Neuronal stem cell (in vitro differentiated cells): Measurements from ENCODE around the gene CLDN14.
A peak's percentile ranks its signal among the peaks of the same experiment; 100 is the strongest.

ENCODE experiments used
- DNase-seq: peaks from one replicate; pipeline ENCODE4 v3.0.0-alpha.2; 2013; ENCODE audit warnings: low spot score
- H2AFZ ChIP-seq: one replicate; pipeline ENCODE4 v1.6.1; 2013; ENCODE audit warnings: mild to moderate bottlenecking, low read length, inconsistent platforms
- H2AK5ac ChIP-seq: 2 replicates; pipeline ENCODE4 v1.6.1; 2013; ENCODE audit warnings: low read depth, mild to moderate bottlenecking, inconsistent platforms, low read length, moderate library complexity, mixed read lengths
- H2BK120ac ChIP-seq: 2 replicates; pipeline ENCODE4 v1.6.1; 2013; ENCODE audit warnings: low read depth, mild to moderate bottlenecking, inconsistent platforms, low read length, moderate library complexity, mixed read lengths
- H2BK12ac ChIP-seq: one replicate; pipeline ENCODE4 v1.6.1; 2013; ENCODE audit warnings: low read length, inconsistent platforms
- H2BK15ac ChIP-seq: 2 replicates; pipeline ENCODE4 v1.6.1; 2013; ENCODE audit warnings: mild to moderate bottlenecking, low read length, inconsistent platforms, mixed read lengths
- H2BK5ac ChIP-seq: one replicate; pipeline ENCODE4 v1.6.1; 2013; ENCODE audit warnings: inconsistent platforms, mild to moderate bottlenecking, low read length, moderate library complexity
- H3K14ac ChIP-seq: one replicate; pipeline ENCODE4 v1.6.1; 2013; ENCODE audit warnings: low read length, inconsistent platforms
- H3K18ac ChIP-seq: 2 replicates; pipeline ENCODE4 v1.6.1; 2013; ENCODE audit warnings: low read length, inconsistent platforms
- H3K23ac ChIP-seq: 2 replicates; pipeline ENCODE4 v1.6.1; 2013; ENCODE audit warnings: low read depth, mild to moderate bottlenecking, mixed read lengths, low read length, inconsistent platforms; ENCODE audit not compliant: poor library complexity
- H3K27ac ChIP-seq: replicated peaks from 3 replicates; pipeline ENCODE4 v1.5.1; 2013; ENCODE audit warnings: low read length, inconsistent platforms
- H3K27me3 ChIP-seq, 3 experiments: 2 replicates each; pipeline ENCODE4 v1.6.1; 2013; ENCODE audit warnings: low read length in 3 of 3, mild to moderate bottlenecking in 2 of 3, inconsistent platforms in 1 of 3, low read depth in 1 of 3, mixed read lengths in 1 of 3, moderate library complexity in 1 of 3; ENCODE audit not compliant: control insufficient read depth in 3 of 3, insufficient read depth in 3 of 3
- H3K36me3 ChIP-seq, 2 donors: replicated peaks in 1 of 2; 2 replicates each; pipeline ENCODE4 v1.6.1; 2013; ENCODE audit warnings: low read length in 2 of 2; ENCODE audit not compliant: control insufficient read depth in 2 of 2, insufficient read depth in 2 of 2
- H3K4ac ChIP-seq: 2 replicates; pipeline ENCODE4 v1.6.1; 2013; ENCODE audit warnings: inconsistent platforms, mild to moderate bottlenecking, low read length, moderate library complexity
- H3K4me1 ChIP-seq, 2 donors: 1 replicate in 1 of 2; 2 replicates in 1 of 2; pipeline ENCODE4 v1.6.1; 2013; ENCODE audit warnings: low read length in 2 of 2, low read depth in 1 of 2; ENCODE audit not compliant: control insufficient read depth in 2 of 2, insufficient read depth in 1 of 2
- H3K4me2 ChIP-seq: one replicate; pipeline ENCODE4 v1.6.1; 2013; ENCODE audit warnings: mild to moderate bottlenecking, low read length, inconsistent platforms; ENCODE audit not compliant: insufficient read depth, poor library complexity, severe bottlenecking
- H3K4me3 ChIP-seq, 2 donors: 2 replicates each; pipeline ENCODE4 v1.5.1; 2013; ENCODE audit warnings: low read length in 2 of 2, mild to moderate bottlenecking in 2 of 2, inconsistent platforms in 1 of 2, moderate library complexity in 1 of 2
- H3K79me1 ChIP-seq: one replicate; pipeline ENCODE4 v1.6.1; 2013; ENCODE audit warnings: low read depth, mild to moderate bottlenecking, inconsistent platforms, low read length, moderate library complexity
- H3K9ac ChIP-seq: one replicate; pipeline ENCODE4 v1.6.1; 2013; ENCODE audit warnings: mild to moderate bottlenecking, low read depth, low read length, inconsistent platforms; ENCODE audit not compliant: poor library complexity
- H3K9me3 ChIP-seq, 2 donors: replicated peaks in 1 of 2; 2 replicates each; pipeline versions ENCODE3 to v1.6.1; 2013; ENCODE audit warnings: low read length in 2 of 2, mild to moderate bottlenecking in 2 of 2, inconsistent platforms in 1 of 2, low read depth in 1 of 2, mixed read lengths in 1 of 2, moderate library complexity in 1 of 2; ENCODE audit not compliant: control insufficient read depth in 2 of 2, insufficient read depth in 1 of 2
- H4K8ac ChIP-seq: one replicate; pipeline ENCODE4 v1.6.1; 2013; ENCODE audit warnings: low read depth, mild to moderate bottlenecking, inconsistent platforms, low read length, moderate library complexity
- H4K91ac ChIP-seq: one replicate; pipeline ENCODE4 v1.6.1; 2013; ENCODE audit warnings: low read length, low read depth, mild to moderate bottlenecking, inconsistent platforms; ENCODE audit not compliant: poor library complexity
- WGBS, 2 donors: extraction: QIAGEN DNeasy Blood & Tissue Kit; methylation state at CpG; one replicate each; pipeline ENCODE4 v1.1.7; 2013; ENCODE audit warnings: missing lambda C conversion rate in 2 of 2, mixed read lengths in 1 of 2; ENCODE audit not compliant: insufficient read length in 2 of 2, insufficient replicate concordance in 1 of 2; ENCODE audit errors: extremely low coverage in 2 of 2; 5-methylcytosine and 5-hydroxymethylcytosine counted together

CLDN14 gene

DNA sequence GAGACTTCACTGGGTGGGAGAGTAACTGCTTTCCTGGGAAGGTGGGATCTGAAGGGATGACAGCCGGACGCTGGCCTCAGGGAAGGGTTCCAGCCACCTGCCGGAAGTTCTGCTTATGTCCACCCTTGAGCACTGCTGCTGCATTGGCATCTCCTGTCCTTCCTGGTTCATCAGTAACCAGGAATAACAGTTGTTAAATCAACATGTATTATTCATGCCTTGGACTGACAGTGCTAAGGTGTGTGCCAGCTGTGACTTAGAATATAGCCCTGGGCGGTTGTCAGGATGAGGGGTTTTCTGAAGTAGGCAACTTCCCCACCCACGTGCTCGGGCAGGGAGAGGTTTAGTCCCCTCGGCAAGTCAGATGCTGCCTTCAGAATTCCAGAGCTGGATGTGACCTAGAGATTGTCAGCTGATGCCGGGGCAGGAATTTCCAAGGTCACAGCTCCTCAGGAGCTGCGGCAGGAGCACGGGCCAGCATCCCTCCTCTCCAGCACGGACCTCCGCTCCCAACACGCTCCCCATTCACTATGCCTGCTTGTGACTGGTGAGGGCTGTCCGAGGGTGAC lies 17.9 kb downstream of the CLDN14 start:
- DNase-seq, result no peak
- no peak overlapping the region for H2BK5ac ChIP-seq
- H4K8ac ChIP-seq, result no peak overlapping the region
- H3K14ac ChIP-seq, result no peak overlapping the region
- H3K4ac ChIP-seq, result no peak overlapping the region
- H2BK15ac ChIP-seq, result no peak overlapping the region
- H2AK5ac ChIP-seq, result no peak overlapping the region
- no peak overlapping the region for H2BK12ac ChIP-seq
- H3K9me3 ChIP-seq, result no peaks in the 10 kb centered on the region
- H3K36me3 ChIP-seq, result no peaks in the 10 kb centered on the region
- H3K9ac ChIP-seq, result no peak overlapping the region
- H3K4me3 ChIP-seq, result no peak overlapping the region
- no CpG with 5 or more reads among the region's 14 CpGs for WGBS, 2 donors
- no peak overlapping the region for H3K23ac ChIP-seq
- peaks cover 0 to 3% of the 10 kb centered on the region in 2 donors for H3K4me1 ChIP-seq
- H2BK120ac ChIP-seq, result no peak overlapping the region
- H3K4me2 ChIP-seq, result no peak overlapping the region
- no peak overlapping the region for H3K18ac ChIP-seq
- H3K27me3 ChIP-seq, result peaks cover 0 to 22% (median 0%) of the 10 kb centered on the region in 3 experiments
- H4K91ac ChIP-seq, result no peak overlapping the region
- H2AFZ ChIP-seq, result no peak overlapping the region
- H3K27ac ChIP-seq, result no peak overlapping the region
- H3K79me1 ChIP-seq, result no peaks in the 10 kb centered on the region

DNA sequence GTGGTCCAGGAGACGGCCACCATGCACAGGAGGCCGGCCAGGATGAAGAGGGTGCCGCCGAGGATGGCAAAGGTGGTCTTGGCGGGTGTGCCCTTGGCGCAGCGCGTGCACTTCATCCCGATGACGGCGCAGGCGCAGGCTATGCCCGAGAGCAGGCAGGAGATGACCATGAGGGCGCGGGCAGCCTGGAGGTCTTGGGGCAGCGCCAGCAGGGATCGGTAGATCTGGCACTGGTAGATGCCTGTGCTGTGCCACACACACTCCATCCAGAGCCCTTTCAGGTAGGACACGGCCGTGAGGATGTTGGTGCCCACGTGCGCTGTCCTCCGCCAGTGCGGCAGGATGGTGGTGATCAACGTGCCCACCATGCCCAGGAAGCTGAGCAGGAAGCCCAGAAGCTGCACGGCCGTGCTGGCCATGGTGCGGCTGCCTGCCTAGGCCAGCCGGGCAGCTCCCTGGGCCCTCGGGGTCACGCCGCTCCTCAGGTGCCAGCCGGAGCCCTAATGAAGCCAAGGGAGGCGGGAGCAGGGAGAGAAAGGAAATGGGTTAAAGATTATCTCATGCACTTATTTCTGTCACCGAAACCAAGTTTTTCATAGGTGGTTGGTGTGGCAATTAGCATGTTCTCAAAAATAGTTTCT lies 18.5 kb downstream of the CLDN14 start:
- no peak overlapping the region for H2AFZ ChIP-seq
- H3K27ac ChIP-seq, result no peak overlapping the region
- peak overlapping the region; percentile 65 for H3K14ac ChIP-seq
- no peak overlapping the region for H4K91ac ChIP-seq
- peak overlapping the region; percentile 45 for H4K8ac ChIP-seq
- peaks cover 0 to 22% (median 0%) of the 10 kb centered on the region in 3 experiments for H3K27me3 ChIP-seq
- peak overlapping the region; percentile 65 for H3K9ac ChIP-seq
- peak overlapping the region in 1 of 2 donors; percentile 59 for H3K4me3 ChIP-seq
- H2AK5ac ChIP-seq, result no peak overlapping the region
- H3K23ac ChIP-seq, result peak overlapping the region; percentile 76
- no peaks in the 10 kb centered on the region for H3K9me3 ChIP-seq
- H3K4ac ChIP-seq, result peak overlapping the region; percentile 27
- H2BK5ac ChIP-seq, result no peak overlapping the region
- no CpG with 5 or more reads among the region's 34 CpGs for WGBS, 2 donors
- H3K4me2 ChIP-seq, result no peak overlapping the region
- peak overlapping the region; percentile 19 for H2BK12ac ChIP-seq
- peak overlapping the region; percentile 52 for H3K18ac ChIP-seq
- H3K36me3 ChIP-seq, result no peaks in the 10 kb centered on the region
- H2BK15ac ChIP-seq, result no peak overlapping the region
- H3K4me1 ChIP-seq, result peaks cover 0 to 3% of the 10 kb centered on the region in 2 donors
- no peak for DNase-seq
- H3K79me1 ChIP-seq, result no peaks in the 10 kb centered on the region
- H2BK120ac ChIP-seq, result no peak overlapping the region

DNA sequence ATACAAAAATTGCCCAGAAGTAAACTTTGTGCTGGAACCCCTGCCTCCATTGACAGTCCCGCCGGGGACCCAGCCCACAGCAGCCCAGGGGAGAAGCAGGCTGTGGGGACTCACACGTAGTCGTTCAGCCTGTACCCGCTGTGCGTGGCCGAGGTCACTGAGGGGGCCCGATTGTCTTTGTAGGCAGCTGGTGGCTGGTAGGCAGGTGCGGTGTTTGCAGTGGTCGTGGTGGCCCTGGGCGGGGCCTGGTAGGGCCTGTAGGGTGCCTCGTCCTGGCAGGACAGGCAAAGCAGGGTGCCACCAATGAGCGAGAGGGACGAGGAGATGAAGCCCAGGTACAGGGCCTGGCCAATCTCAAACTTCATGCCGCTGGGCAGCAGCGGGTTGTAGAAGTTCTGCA lies 19.1 kb downstream of the CLDN14 start:
- Histone ChIP-seq H3K79me1 (no peaks in the 10 kb centered on the region), H3K4me3 (no peak overlapping the region), H3K9me3 (no peaks in the 10 kb centered on the region), H2AFZ (no peak overlapping the region), H3K18ac (peak overlapping the region; percentile 52), H2BK5ac (no peak overlapping the region), H4K8ac (no peak overlapping the region), H4K91ac (no peak overlapping the region), H3K4me2 (no peak overlapping the region), H3K4me1 (peaks cover 0 to 3% of the 10 kb centered on the region in 2 donors), H3K27me3 (peaks cover 0 to 17% (median 0%) of the 10 kb centered on the region in 3 experiments), H3K36me3 (no peaks in the 10 kb centered on the region), H3K4ac (peak overlapping the region; percentile 27), H3K9ac (peak overlapping the region; percentile 65), H3K14ac (peak overlapping the region; percentile 65), H2BK15ac (peak overlapping the region; percentile 45), H2BK120ac (no peak overlapping the region), H3K23ac (peak overlapping the region; percentile 76), H2BK12ac (no peak overlapping the region), H3K27ac (no peak overlapping the region), H2AK5ac (no peak overlapping the region)
- no CpG with 5 or more reads among the region's 16 CpGs for WGBS, 2 donors
- DNase-seq, result no peak

DNA sequence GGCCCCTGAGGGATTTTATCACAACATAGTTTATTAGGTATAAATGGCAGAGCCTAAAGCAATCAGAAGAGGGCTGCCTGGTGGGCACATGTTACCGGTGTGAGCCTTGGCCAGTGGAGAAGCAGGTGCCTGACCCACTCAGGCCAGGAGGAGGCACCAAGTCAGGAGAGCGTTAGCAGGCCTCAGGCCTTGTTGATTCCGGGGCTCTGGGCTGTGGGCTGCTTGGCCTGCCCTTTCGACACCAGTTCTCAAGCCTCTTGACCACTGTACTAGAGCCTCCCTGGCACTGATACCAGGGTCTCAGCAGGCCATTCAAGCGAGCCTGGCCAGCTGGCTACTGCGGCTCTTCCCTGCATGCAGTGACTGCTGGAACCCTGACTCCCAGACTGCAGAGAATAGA lies 20.8 kb downstream of the CLDN14 start:
- Histone ChIP-seq H4K91ac (no peak overlapping the region), H3K4me1 (peaks cover 0 to 7% of the 10 kb centered on the region in 2 donors), H3K23ac (peak overlapping the region; percentile 16), H2BK15ac (peak overlapping the region; percentile 6), H3K4me2 (no peak overlapping the region), H3K36me3 (no peaks in the 10 kb centered on the region), H3K18ac (no peak overlapping the region), H3K79me1 (no peaks in the 10 kb centered on the region), H2BK12ac (no peak overlapping the region), H3K4ac (no peak overlapping the region), H2AK5ac (no peak overlapping the region), H3K27me3 (peaks cover 0 to 15% (median 0%) of the 10 kb centered on the region in 3 experiments), H2AFZ (no peak overlapping the region), H3K14ac (no peak overlapping the region), H3K9me3 (no peaks in the 10 kb centered on the region), H2BK5ac (no peak overlapping the region), H2BK120ac (no peak overlapping the region), H3K27ac (no peak overlapping the region), H3K4me3 (no peak overlapping the region), H4K8ac (no peak overlapping the region), H3K9ac (no peak overlapping the region)
- DNase-seq, result no peak
- WGBS, 2 donors, result no CpG with 5 or more reads among the region's 6 CpGs
